ENCODE measurements around the gene TCERG1L.

Gene TCERG1L

GRCh38 chr10:131123496-131123895 lies 188.0 kb downstream of the TCERG1L start:
- TF ChIP-seq MAX (IDR thresholded peaks at IDR 0.05) (no peak), REST (IDR thresholded peaks at IDR 0.05; ENCODE audit: low read depth) (no peak), RAD21 (IDR thresholded peaks at IDR 0.05; ENCODE audit: low read depth) (no peak), EGR1 (IDR thresholded peaks at IDR 0.05) (no peak), ZBTB7A (IDR thresholded peaks at IDR 0.05; ENCODE audit: low read depth) (no peak), EP300 (IDR thresholded peaks at IDR 0.05; ENCODE audit: borderline replicate concordance) (no peak), USF1 (IDR thresholded peaks at IDR 0.05) (no peak), CREB1 (IDR thresholded peaks at IDR 0.05; ENCODE audit: low read depth) (no peak), TAF1 (IDR thresholded peaks at IDR 0.05; ENCODE audit: low read depth) (no peak)

- no peak for TF ChIP-seq TCF12 (IDR thresholded peaks at IDR 0.05; ENCODE audit: low read depth)
These were observed 189.9 kb downstream of the TCERG1L start for GRCh38 chr10:131121511-131122035.

GRCh38 chr10:131119626-131120355 lies 191.7 kb downstream of the TCERG1L start:
- TF ChIP-seq REST (IDR thresholded peaks at IDR 0.05; ENCODE audit: low read depth) (no peak), ZBTB7A (IDR thresholded peaks at IDR 0.05; ENCODE audit: low read depth) (no peak), FOXM1 (IDR thresholded peaks at IDR 0.05; ENCODE audit: borderline replicate concordance, low read depth) (no peak), USF1 (IDR thresholded peaks at IDR 0.05) (no peak), TAF1 (IDR thresholded peaks at IDR 0.05; ENCODE audit: low read depth) (no peak), CEBPB (IDR thresholded peaks at IDR 0.05) (no peak), YY1 (IDR thresholded peaks at IDR 0.05; ENCODE audit: low read depth) (no peak), TCF12 (IDR thresholded peaks at IDR 0.05; ENCODE audit: low read depth) (no peak)

- no peak for TF ChIP-seq EP300 (IDR thresholded peaks at IDR 0.05; ENCODE audit: borderline replicate concordance)
- no peak for TF ChIP-seq FOXM1 (IDR thresholded peaks at IDR 0.05; ENCODE audit: borderline replicate concordance, low read depth)
- TF ChIP-seq ZBTB7A (IDR thresholded peaks at IDR 0.05; ENCODE audit: low read depth) = no peak
- no peak for TF ChIP-seq USF1 (IDR thresholded peaks at IDR 0.05)
- TF ChIP-seq TCF12 (IDR thresholded peaks at IDR 0.05; ENCODE audit: low read depth) = no peak
- no peak for TF ChIP-seq TAF1 (IDR thresholded peaks at IDR 0.05; ENCODE audit: low read depth)
- TF ChIP-seq RAD21 (IDR thresholded peaks at IDR 0.05; ENCODE audit: low read depth) = no peak
These were observed 193.9 kb downstream of the TCERG1L start for GRCh38 chr10:131117416-131118212.

GRCh38 chr10:131116991-131117375 lies 194.5 kb downstream of the TCERG1L start:
- no peak for TF ChIP-seq ZBTB7A (IDR thresholded peaks at IDR 0.05; ENCODE audit: low read depth)
- no peak for TF ChIP-seq FOXM1 (IDR thresholded peaks at IDR 0.05; ENCODE audit: borderline replicate concordance, low read depth)
- TF ChIP-seq TCF12 (IDR thresholded peaks at IDR 0.05; ENCODE audit: low read depth) = no peak
- no peak for TF ChIP-seq REST (IDR thresholded peaks at IDR 0.05; ENCODE audit: low read depth)
- TF ChIP-seq USF1 (IDR thresholded peaks at IDR 0.05) = no peak
- no peak for TF ChIP-seq TAF1 (IDR thresholded peaks at IDR 0.05; ENCODE audit: low read depth)
